Smooth muscle cell (in vitro differentiated cells): ENCODE measurements around the gene DCAF10. TPM values are rescaled to one million over a fixed set of nuclear protein-coding genes. Genes with fewer than 3 reads are reported as not detected.

Experiments used
- DNase-seq: peaks from one replicate; lab custom pipeline; 2025; ENCODE audit not compliant: unreplicated experiment; lab: John Stamatoyannopoulos, UW
- H2AFZ ChIP-seq: fragments of 200-600 bp; sonication (generic); 2 replicates; pipeline ENCODE4 v1.6.0; 2016; ENCODE audit warnings: antibody characterized with exemption, low read depth, mild to moderate bottlenecking
- H3F3A ChIP-seq: fragments of 200-600 bp; sonication (generic); 2 replicates; pipeline ENCODE4 v1.6.0; 2017; ENCODE audit warnings: antibody characterized with exemption, low read depth
- H3K27ac ChIP-seq: fragments of 200-600 bp; sonication (generic); 2 replicates; pipeline ENCODE4 v1.5.1; 2016; ENCODE audit warnings: low read depth, mild to moderate bottlenecking
- H3K27me3 ChIP-seq: fragments of 200-600 bp; sonication (generic); 2 replicates; pipeline ENCODE4 v1.6.1; 2016; ENCODE audit warnings: low read depth, mild to moderate bottlenecking
- H3K36me3 ChIP-seq: fragments of 200-600 bp; sonication (generic); 2 replicates; pipeline ENCODE4 v1.5.1; 2016; ENCODE audit warnings: low read depth
- H3K4me1 ChIP-seq: fragments of 200-600 bp; sonication (generic); 2 replicates; pipeline ENCODE4 v1.5.1; 2016; ENCODE audit warnings: low read depth
- H3K4me2 ChIP-seq: fragments of 200-600 bp; sonication (generic); 2 replicates; pipeline ENCODE4 v1.6.0; 2016; ENCODE audit warnings: mild to moderate bottlenecking
- H3K4me3 ChIP-seq: fragments of 200-600 bp; sonication (generic); 2 replicates; pipeline ENCODE4 v1.5.1; 2016; ENCODE audit warnings: mild to moderate bottlenecking
- H3K79me2 ChIP-seq: fragments of 200-600 bp; sonication (generic); 2 replicates; pipeline ENCODE4 v1.6.0; 2016; ENCODE audit warnings: low read depth, mild to moderate bottlenecking
- H3K9ac ChIP-seq: fragments of 200-600 bp; sonication (generic); 2 replicates; pipeline ENCODE4 v1.6.0; 2016; ENCODE audit warnings: low read depth
- H3K9me3 ChIP-seq: fragments of 200-600 bp; sonication (generic); replicated peaks from 2 replicates; pipeline ENCODE4 v1.5.1; 2016; ENCODE audit warnings: low read depth
- H4K20me1 ChIP-seq: fragments of 200-600 bp; sonication (generic); 2 replicates; pipeline ENCODE4 v1.6.0; 2016; ENCODE audit warnings: low read depth
- WGBS: methylation state at CpG from one replicate; pipeline ENCODE4 v1.1.7; 2016; ENCODE audit warnings: low lambda C conversion rate; 5-methylcytosine and 5-hydroxymethylcytosine counted together
- polyA plus RNA-seq: library from polyadenylated mRNA; unstranded; fragments of >200 nt; fragmentation: Nextera tagmentation; extraction: Ambion mirVana; gene quantifications from 2 replicates; pipeline ENCODE4 v1.2.1, GENCODE V29; 2016
- total RNA-seq: library from RNA; depleted of rRNA; stranded (reverse); fragments of >200 nt; gene quantifications from 2 replicates; pipeline ENCODE4 v1.2.3, GENCODE V29; 2014
- TF ChIP-seq, protein P1 (sequence below): fragments of 200-600 bp; sonication (generic); IDR thresholded peaks from 2 replicates; pipeline ENCODE4 v1.5.1; 2017; ENCODE audit warnings: borderline replicate concordance, mild to moderate bottlenecking, antibody characterized with exemption; ENCODE audit not compliant: insufficient read depth, poor library complexity, severe bottlenecking

DCAF10 gene
- total and polyA plus RNA-seq, 2 experiments from 2014 or later, result 35.6 to 77.0 TPM

- H3F3A ChIP-seq, result no peaks in the 10 kb centered on the region
- under 1% methylated on average over 74 of the region's 84 CpGs for WGBS
- DNase-seq, result peak; percentile 93
- H4K20me1 ChIP-seq, result peaks cover 24% of the 10 kb centered on the region
- H3K9ac ChIP-seq, result peak within 1 kb of the TSS; percentile 54
- H3K27ac ChIP-seq, result peak within 1 kb of the TSS; percentile 49
- H3K4me1 ChIP-seq, result peaks cover 8% of the 10 kb centered on the region
- peak within 1 kb of the TSS; percentile 85 for H3K4me2 ChIP-seq
- no peaks in the 10 kb centered on the region for H3K36me3 ChIP-seq
- no peaks in the 10 kb centered on the region for H3K9me3 ChIP-seq
- TF ChIP-seq, protein P1, sequence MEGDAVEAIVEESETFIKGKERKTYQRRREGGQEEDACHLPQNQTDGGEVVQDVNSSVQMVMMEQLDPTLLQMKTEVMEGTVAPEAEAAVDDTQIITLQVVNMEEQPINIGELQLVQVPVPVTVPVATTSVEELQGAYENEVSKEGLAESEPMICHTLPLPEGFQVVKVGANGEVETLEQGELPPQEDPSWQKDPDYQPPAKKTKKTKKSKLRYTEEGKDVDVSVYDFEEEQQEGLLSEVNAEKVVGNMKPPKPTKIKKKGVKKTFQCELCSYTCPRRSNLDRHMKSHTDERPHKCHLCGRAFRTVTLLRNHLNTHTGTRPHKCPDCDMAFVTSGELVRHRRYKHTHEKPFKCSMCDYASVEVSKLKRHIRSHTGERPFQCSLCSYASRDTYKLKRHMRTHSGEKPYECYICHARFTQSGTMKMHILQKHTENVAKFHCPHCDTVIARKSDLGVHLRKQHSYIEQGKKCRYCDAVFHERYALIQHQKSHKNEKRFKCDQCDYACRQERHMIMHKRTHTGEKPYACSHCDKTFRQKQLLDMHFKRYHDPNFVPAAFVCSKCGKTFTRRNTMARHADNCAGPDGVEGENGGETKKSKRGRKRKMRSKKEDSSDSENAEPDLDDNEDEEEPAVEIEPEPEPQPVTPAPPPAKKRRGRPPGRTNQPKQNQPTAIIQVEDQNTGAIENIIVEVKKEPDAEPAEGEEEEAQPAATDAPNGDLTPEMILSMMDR, result peak; percentile 93
- peaks cover 28% of the 10 kb centered on the region for H3K79me2 ChIP-seq
- H3K4me3 ChIP-seq, result peak within 1 kb of the TSS; percentile 77
- H2AFZ ChIP-seq, result peak within 1 kb of the TSS; percentile 88
- no peaks in the 10 kb centered on the region for H3K27me3 ChIP-seq
Observed at GRCh38 chr9:37903647-37904444, 103.2 kb downstream of the DCAF10 start, which contains the start of gene SLC25A51. TSS of gene SLC25A51 (minus strand) at chr9:37904127. CDS start at chr9:37888550, 15,577 bp downstream.

GRCh38 chr9:37904445-37905130 lies 104.0 kb downstream of the DCAF10 start:
- H3K36me3 ChIP-seq, result no peaks in the 10 kb centered on the region
- H3K4me2 ChIP-seq, result peak overlapping the region; percentile 85
- H4K20me1 ChIP-seq, result peaks cover 24% of the 10 kb centered on the region
- no peaks in the 10 kb centered on the region for H3K27me3 ChIP-seq
- H3F3A ChIP-seq, result no peaks in the 10 kb centered on the region
- TF ChIP-seq, protein P1, result no peak
- peak overlapping the region; percentile 88 for H2AFZ ChIP-seq
- WGBS, result 54% methylated on average over 36 of the region's 36 CpGs
- no peak for DNase-seq
- peak overlapping the region; percentile 49 for H3K27ac ChIP-seq
- H3K4me3 ChIP-seq, result peak overlapping the region; percentile 77
- peaks cover 8% of the 10 kb centered on the region for H3K4me1 ChIP-seq
- peaks cover 28% of the 10 kb centered on the region for H3K79me2 ChIP-seq
- H3K9me3 ChIP-seq, result no peaks in the 10 kb centered on the region
- peak overlapping the region; percentile 54 for H3K9ac ChIP-seq

DNA sequence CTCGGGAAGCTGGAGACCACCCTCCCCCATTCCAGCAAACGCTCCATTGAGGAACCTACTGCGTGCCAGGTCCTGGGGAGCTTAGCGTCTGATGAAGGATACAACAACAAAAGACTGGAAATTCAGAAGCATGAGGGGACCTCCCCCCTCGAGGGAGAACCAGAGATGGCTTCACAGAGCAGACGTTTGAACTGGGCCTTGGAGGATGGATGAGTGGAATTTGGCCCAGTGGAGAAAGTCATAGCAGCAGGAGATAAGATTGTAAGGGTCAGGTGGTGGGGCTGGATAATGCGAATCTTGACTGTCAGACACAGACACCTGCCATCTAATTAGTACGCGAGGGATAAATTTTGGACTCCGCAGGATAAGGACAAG lies 104.5 kb downstream of the DCAF10 start:
- peak overlapping the region; percentile 85 for H3K4me2 ChIP-seq
- H4K20me1 ChIP-seq, result peaks cover 23% of the 10 kb centered on the region
- no peak overlapping the region for H2AFZ ChIP-seq
- H3F3A ChIP-seq, result no peaks in the 10 kb centered on the region
- WGBS, result 85% methylated on average over 10 of the region's 10 CpGs
- peaks cover 28% of the 10 kb centered on the region for H3K79me2 ChIP-seq
- no peak for DNase-seq
- H3K36me3 ChIP-seq, result no peaks in the 10 kb centered on the region
- H3K9me3 ChIP-seq, result no peaks in the 10 kb centered on the region
- peaks cover 8% of the 10 kb centered on the region for H3K4me1 ChIP-seq
- no peak overlapping the region for H3K27ac ChIP-seq
- H3K4me3 ChIP-seq, result no peak overlapping the region
- H3K9ac ChIP-seq, result no peak overlapping the region
- H3K27me3 ChIP-seq, result no peaks in the 10 kb centered on the region
- TF ChIP-seq, protein P1, result no peak
